ENCODE results near the gene CDO1. TPM values are rescaled to one million over a fixed set of nuclear protein-coding genes. Genes with fewer than 3 reads are reported as not detected.

The CDO1 gene
- total RNA-seq, 1 experiment from 2014 or later, result 0.42 TPM

DNA sequence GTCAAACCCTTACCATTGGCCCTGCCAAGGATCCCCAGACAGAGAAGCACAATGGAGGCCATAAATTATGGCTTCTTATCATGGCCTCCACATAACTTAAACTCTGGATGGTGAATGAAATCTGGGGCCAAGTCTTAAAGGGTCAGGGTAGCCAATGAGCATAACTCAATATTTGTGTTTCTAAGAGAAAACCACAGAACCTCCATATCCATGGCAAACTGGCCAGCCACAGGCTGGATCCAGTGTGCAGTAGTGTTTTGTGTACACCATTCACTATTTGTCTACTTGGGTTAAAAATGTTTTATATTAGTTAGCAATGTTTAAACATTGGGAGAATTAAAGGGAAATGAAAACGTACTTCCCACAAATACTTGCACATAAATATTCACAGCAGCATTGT is 60.8 kb downstream of the CDO1 start:
- in situ Hi-C loops (cut with HindIII; ENCODE audit: low pct_unique_long_range_greater_than_20kb, low sequenced_read_pairs), result no loop called here
- DNase-seq (ENCODE audit: low read depth, low spot score), result no peak

Small RNAs within 50 kb of the gene (small RNA-seq; reads per million reads assigned to genes)
- 0 to 0.06 reads per million in 2 experiments for gene RNU2-49P

Other genes starting within 250 kb of the CDO1 start
- 0.08 TPM in 1 of 2 replicates, not detected in the other for gene TICAM2, start 214.2 kb downstream of the CDO1 start, total RNA-seq (2014; rRNA removed; shearing (Covaris generic))
- 101 and 105 TPM in 2 replicates for gene TMED7, start 190.6 kb downstream of the CDO1 start, total RNA-seq (2014; rRNA removed; shearing (Covaris generic))
- gene ATG12, start 24.9 kb upstream of the CDO1 start, total RNA-seq (2014; rRNA removed; shearing (Covaris generic)), result 52.0 and 65.1 TPM in 2 replicates
- 80.1 and 96.5 TPM in 2 replicates for gene AP3S1, start 25.3 kb upstream of the CDO1 start, total RNA-seq (2014; rRNA removed; shearing (Covaris generic))
- 0.16 TPM in 1 of 2 replicates, not detected in the other for gene LVRN, start 145.8 kb upstream of the CDO1 start, total RNA-seq (2014; rRNA removed; shearing (Covaris generic))
- gene ARL14EPL, start 215.8 kb upstream of the CDO1 start, total RNA-seq (2014; rRNA removed; shearing (Covaris generic)), result not detected in 2 replicates